NCI-H1930 (cell line): ENCODE data around the gene INTS11.
A peak's percentile ranks its signal among the peaks of the same experiment; 100 is the strongest.
"Not testable (repeated sequence)": the region's sequence is repeated elsewhere in the genome, so short reads cannot be mapped to it uniquely, and the experiment has no call there.

Source experiments
- DNase-seq, 2 experiments: peaks; one replicate each; lab custom pipeline; 2025; lab: John Stamatoyannopoulos, UW

INTS11 gene

GRCh38 chr1:1324524-1325287 lies at the start of gene INTS11, which contains the start of gene CPTP:
TSS of gene INTS11 (minus strand) at chr1:1324660. CDS start at chr1:1324608, 52 bp downstream.
TSS of gene CPTP (plus strand) at chr1:1324802. CDS start at chr1:1326911, 2,109 bp downstream.
- peak; percentile 82 to 93 for DNase-seq

- no peak for DNase-seq
Measured at GRCh38 chr1:1373815-1374588, 49.5 kb upstream of the INTS11 start.

- DNase-seq, result no peak
Measured at GRCh38 chr1:1373051-1373814, 48.8 kb upstream of the INTS11 start.

GRCh38 chr1:1371746-1372711 lies 47.6 kb upstream of the INTS11 start:
- peak in 1 of 2 experiments; percentile 47 for DNase-seq

- no peak for DNase-seq
Measured at GRCh38 chr1:1371364-1371745, 46.9 kb upstream of the INTS11 start.

- no peak for DNase-seq
Measured at GRCh38 chr1:1370771-1371300, 46.4 kb upstream of the INTS11 start.

GRCh38 chr1:1370094-1370493 lies 45.6 kb upstream of the INTS11 start:
- not testable (repeated sequence) for DNase-seq

- DNase-seq, result no peak
Measured at GRCh38 chr1:1367315-1367714, 42.9 kb upstream of the INTS11 start.

GRCh38 chr1:1366699-1367066 lies 42.2 kb upstream of the INTS11 start:
- DNase-seq, result no peak

- no peak for DNase-seq
Measured at GRCh38 chr1:1365875-1366698, 41.6 kb upstream of the INTS11 start.

- no peak for DNase-seq
Measured at GRCh38 chr1:1364266-1364665, 39.8 kb upstream of the INTS11 start.

- no peak for DNase-seq
Measured at GRCh38 chr1:1361982-1362423, 37.5 kb upstream of the INTS11 start.

GRCh38 chr1:1361233-1361981 lies 36.9 kb upstream of the INTS11 start:
- DNase-seq, result no peak

- no peak for DNase-seq
Measured at GRCh38 chr1:1360506-1361169, 36.2 kb upstream of the INTS11 start.

- no peak for DNase-seq
Measured at GRCh38 chr1:1359664-1360468, 35.4 kb upstream of the INTS11 start.

GRCh38 chr1:1359308-1359663 lies 34.8 kb upstream of the INTS11 start:
- DNase-seq, result no peak

GRCh38 chr1:1358433-1359271 lies 34.2 kb upstream of the INTS11 start, which contains the start of gene MXRA8:
TSS of gene MXRA8 (minus strand) at chr1:1358555. CDS start at chr1:1358504, 51 bp downstream.
- no peak for DNase-seq
